Ishikawa (cell line): Measurements from ENCODE around the gene CLCA1.

Experiments used
- CEBPB ChIP-seq: IDR thresholded peaks from 2 replicates; pipeline ENCODE4 v1.6.1; 2012
- CREB1 ChIP-seq: IDR thresholded peaks from 2 replicates; pipeline ENCODE4 v1.6.1; 2012; ENCODE audit warnings: low read depth
- EP300 ChIP-seq: IDR thresholded peaks from 2 replicates; pipeline ENCODE4 v1.6.1; 2012; ENCODE audit warnings: borderline replicate concordance
- FOXM1 ChIP-seq: IDR thresholded peaks from 2 replicates; pipeline ENCODE4 v1.6.1; 2012; ENCODE audit warnings: low read depth, borderline replicate concordance
- MAX ChIP-seq: IDR thresholded peaks from 2 replicates; pipeline ENCODE4 v1.6.1; 2012
- NFIC ChIP-seq: IDR thresholded peaks from 2 replicates; pipeline ENCODE4 v1.6.1; 2012
- RAD21 ChIP-seq: IDR thresholded peaks from 2 replicates; pipeline ENCODE4 v1.6.1; 2012; ENCODE audit warnings: low read depth
- REST ChIP-seq: IDR thresholded peaks from 2 replicates; pipeline ENCODE4 v1.6.1; 2012; ENCODE audit warnings: low read depth, mild to moderate bottlenecking
- TAF1 ChIP-seq: IDR thresholded peaks from 2 replicates; pipeline ENCODE4 v1.6.1; 2012; ENCODE audit warnings: low read depth, mild to moderate bottlenecking
- TCF12 ChIP-seq: IDR thresholded peaks from 2 replicates; pipeline ENCODE4 v1.6.1; 2012; ENCODE audit warnings: low read depth
- TEAD4 ChIP-seq: IDR thresholded peaks from 2 replicates; pipeline ENCODE4 v1.6.1; 2012
- USF1 ChIP-seq: IDR thresholded peaks from 2 replicates; pipeline ENCODE4 v1.6.1; 2012
- YY1 ChIP-seq: IDR thresholded peaks from 2 replicates; pipeline ENCODE4 v1.6.1; 2012; ENCODE audit warnings: low read depth
- ZBTB7A ChIP-seq: IDR thresholded peaks from 2 replicates; pipeline ENCODE4 v1.6.1; 2012; ENCODE audit warnings: low read depth

- TF ChIP-seq RAD21 = no peak
- TF ChIP-seq YY1 = no peak
- no peak for TF ChIP-seq EP300
- TF ChIP-seq MAX = no peak
- TF ChIP-seq CEBPB = no peak
- TF ChIP-seq ZBTB7A = no peak
- TF ChIP-seq REST = no peak
- TF ChIP-seq TAF1 = no peak
- no peak for TF ChIP-seq TEAD4
- TF ChIP-seq NFIC = no peak
- no peak for TF ChIP-seq CREB1
- TF ChIP-seq TCF12 = no peak
- no peak for TF ChIP-seq FOXM1
- TF ChIP-seq USF1 = no peak
Observed at GRCh38 chr1:86502721-86503405, 34.1 kb downstream of the CLCA1 start.
